C4-2B (cell line): ENCODE data around the gene DMPK.
A peak's percentile ranks its signal among the peaks of the same experiment; 100 is the strongest.

Source experiments
- CTCF ChIP-seq: fragments of 450-650 bp; conservative IDR thresholded peaks from 2 replicates; pipeline ENCODE4 v1.5.1; 2017; ENCODE audit warnings: mild to moderate bottlenecking
- ZFX ChIP-seq: fragments of 450-650 bp; IDR thresholded peaks from 2 replicates; pipeline ENCODE4 v1.6.1; 2017

- TF ChIP-seq CTCF (no peak), ZFX (peak; percentile 48)
These were observed 14.2 kb downstream of the DMPK start for GRCh38 chr19:45767881-45768654.
